Neuronal stem cell (in vitro differentiated cells): ENCODE measurements around the gene SNRK.
"Not testable (repeated sequence)": the region's sequence is repeated elsewhere in the genome, so short reads cannot be mapped to it uniquely, and the experiment has no call there.

ENCODE experiments used
- DNase-seq: peaks from one replicate; pipeline ENCODE4 v3.0.0-alpha.2; 2013; ENCODE audit warnings: low spot score
- H2AFZ ChIP-seq: one replicate; pipeline ENCODE4 v1.6.1; 2013; ENCODE audit warnings: mild to moderate bottlenecking, low read length, inconsistent platforms
- H2AK5ac ChIP-seq: 2 replicates; pipeline ENCODE4 v1.6.1; 2013; ENCODE audit warnings: low read depth, mild to moderate bottlenecking, inconsistent platforms, low read length, moderate library complexity, mixed read lengths
- H2BK120ac ChIP-seq: 2 replicates; pipeline ENCODE4 v1.6.1; 2013; ENCODE audit warnings: low read depth, mild to moderate bottlenecking, inconsistent platforms, low read length, moderate library complexity, mixed read lengths
- H2BK12ac ChIP-seq: one replicate; pipeline ENCODE4 v1.6.1; 2013; ENCODE audit warnings: low read length, inconsistent platforms
- H2BK15ac ChIP-seq: 2 replicates; pipeline ENCODE4 v1.6.1; 2013; ENCODE audit warnings: mild to moderate bottlenecking, low read length, inconsistent platforms, mixed read lengths
- H2BK5ac ChIP-seq: one replicate; pipeline ENCODE4 v1.6.1; 2013; ENCODE audit warnings: inconsistent platforms, mild to moderate bottlenecking, low read length, moderate library complexity
- H3K14ac ChIP-seq: one replicate; pipeline ENCODE4 v1.6.1; 2013; ENCODE audit warnings: low read length, inconsistent platforms
- H3K18ac ChIP-seq: 2 replicates; pipeline ENCODE4 v1.6.1; 2013; ENCODE audit warnings: low read length, inconsistent platforms
- H3K23ac ChIP-seq: 2 replicates; pipeline ENCODE4 v1.6.1; 2013; ENCODE audit warnings: low read depth, mild to moderate bottlenecking, mixed read lengths, low read length, inconsistent platforms; ENCODE audit not compliant: poor library complexity
- H3K27ac ChIP-seq: replicated peaks from 3 replicates; pipeline ENCODE4 v1.5.1; 2013; ENCODE audit warnings: low read length, inconsistent platforms
- H3K27me3 ChIP-seq, 3 experiments: 2 replicates each; pipeline ENCODE4 v1.6.1; 2013; ENCODE audit warnings: low read length in 3 of 3, mild to moderate bottlenecking in 2 of 3, inconsistent platforms in 1 of 3, low read depth in 1 of 3, mixed read lengths in 1 of 3, moderate library complexity in 1 of 3; ENCODE audit not compliant: control insufficient read depth in 3 of 3, insufficient read depth in 3 of 3
- H3K36me3 ChIP-seq, 2 donors: replicated peaks in 1 of 2; 2 replicates each; pipeline ENCODE4 v1.6.1; 2013; ENCODE audit warnings: low read length in 2 of 2; ENCODE audit not compliant: control insufficient read depth in 2 of 2, insufficient read depth in 2 of 2
- H3K4ac ChIP-seq: 2 replicates; pipeline ENCODE4 v1.6.1; 2013; ENCODE audit warnings: inconsistent platforms, mild to moderate bottlenecking, low read length, moderate library complexity
- H3K4me1 ChIP-seq, 2 donors: 1 replicate in 1 of 2; 2 replicates in 1 of 2; pipeline ENCODE4 v1.6.1; 2013; ENCODE audit warnings: low read length in 2 of 2, low read depth in 1 of 2; ENCODE audit not compliant: control insufficient read depth in 2 of 2, insufficient read depth in 1 of 2
- H3K4me2 ChIP-seq: one replicate; pipeline ENCODE4 v1.6.1; 2013; ENCODE audit warnings: mild to moderate bottlenecking, low read length, inconsistent platforms; ENCODE audit not compliant: insufficient read depth, poor library complexity, severe bottlenecking
- H3K4me3 ChIP-seq, 2 donors: 2 replicates each; pipeline ENCODE4 v1.5.1; 2013; ENCODE audit warnings: low read length in 2 of 2, mild to moderate bottlenecking in 2 of 2, inconsistent platforms in 1 of 2, moderate library complexity in 1 of 2
- H3K79me1 ChIP-seq: one replicate; pipeline ENCODE4 v1.6.1; 2013; ENCODE audit warnings: low read depth, mild to moderate bottlenecking, inconsistent platforms, low read length, moderate library complexity
- H3K9ac ChIP-seq: one replicate; pipeline ENCODE4 v1.6.1; 2013; ENCODE audit warnings: mild to moderate bottlenecking, low read depth, low read length, inconsistent platforms; ENCODE audit not compliant: poor library complexity
- H3K9me3 ChIP-seq, 2 donors: replicated peaks in 1 of 2; 2 replicates each; pipeline versions ENCODE3 to v1.6.1; 2013; ENCODE audit warnings: low read length in 2 of 2, mild to moderate bottlenecking in 2 of 2, inconsistent platforms in 1 of 2, low read depth in 1 of 2, mixed read lengths in 1 of 2, moderate library complexity in 1 of 2; ENCODE audit not compliant: control insufficient read depth in 2 of 2, insufficient read depth in 1 of 2
- H4K8ac ChIP-seq: one replicate; pipeline ENCODE4 v1.6.1; 2013; ENCODE audit warnings: low read depth, mild to moderate bottlenecking, inconsistent platforms, low read length, moderate library complexity
- H4K91ac ChIP-seq: one replicate; pipeline ENCODE4 v1.6.1; 2013; ENCODE audit warnings: low read length, low read depth, mild to moderate bottlenecking, inconsistent platforms; ENCODE audit not compliant: poor library complexity
- WGBS, 2 donors: extraction: QIAGEN DNeasy Blood & Tissue Kit; methylation state at CpG; one replicate each; pipeline ENCODE4 v1.1.7; 2013; ENCODE audit warnings: missing lambda C conversion rate in 2 of 2, mixed read lengths in 1 of 2; ENCODE audit not compliant: insufficient read length in 2 of 2, insufficient replicate concordance in 1 of 2; ENCODE audit errors: extremely low coverage in 2 of 2; 5-methylcytosine and 5-hydroxymethylcytosine counted together

The SNRK gene

GRCh38 chr3:43349716-43350115 is 63.4 kb downstream of the SNRK start:
- Histone ChIP-seq H3K27me3 (no peaks in the 10 kb centered on the region), H2BK5ac (no peak overlapping the region), H4K91ac (no peak overlapping the region), H3K4me3 (no peak overlapping the region), H4K8ac (no peak overlapping the region), H3K9ac (no peak overlapping the region), H3K4ac (no peak overlapping the region), H3K36me3 (peaks cover 17 to 63% of the 10 kb centered on the region in 2 donors), H3K9me3 (peaks cover 5 to 12% of the 10 kb centered on the region in 2 donors), H3K4me2 (no peak overlapping the region), H2BK120ac (no peak overlapping the region), H3K4me1 (no peaks in the 10 kb centered on the region), H2BK15ac (no peak overlapping the region), H3K14ac (no peak overlapping the region), H2AFZ (no peak overlapping the region), H3K18ac (no peak overlapping the region), H3K23ac (no peak overlapping the region), H2BK12ac (no peak overlapping the region), H3K27ac (no peak overlapping the region), H3K79me1 (no peaks in the 10 kb centered on the region), H2AK5ac (no peak overlapping the region)
- no CpG with 5 or more reads among the region's 3 CpGs for WGBS, 2 donors
- DNase-seq, result no peak

GRCh38 chr3:43353393-43353792 is 67.1 kb downstream of the SNRK start:
- Histone ChIP-seq H2BK12ac (no peak overlapping the region), H4K8ac (no peak overlapping the region), H3K4ac (no peak overlapping the region), H3K27ac (no peak overlapping the region), H3K18ac (no peak overlapping the region), H3K27me3 (no peaks in the 10 kb centered on the region), H3K14ac (no peak overlapping the region), H2BK5ac (no peak overlapping the region), H2AK5ac (no peak overlapping the region), H3K9me3 (peaks cover 5 to 12% of the 10 kb centered on the region in 2 donors), H2BK15ac (no peak overlapping the region), H3K36me3 (peaks cover 3 to 27% of the 10 kb centered on the region in 2 donors), H2AFZ (no peak overlapping the region), H3K9ac (no peak overlapping the region), H3K4me2 (no peak overlapping the region), H3K79me1 (no peaks in the 10 kb centered on the region), H3K4me3 (no peak overlapping the region), H4K91ac (no peak overlapping the region), H3K23ac (no peak overlapping the region), H2BK120ac (no peak overlapping the region), H3K4me1 (no peaks in the 10 kb centered on the region)
- WGBS, 2 donors, result no CpG with 5 or more reads among the region's 1 CpG
- no peak for DNase-seq

- Histone ChIP-seq H2BK5ac (no peak overlapping the region), H3K4me1 (no peaks in the 10 kb centered on the region), H3K36me3 (peaks cover 2 to 20% of the 10 kb centered on the region in 2 donors), H2BK12ac (no peak overlapping the region), H3K27me3 (no peaks in the 10 kb centered on the region), H4K8ac (no peak overlapping the region), H3K9ac (no peak overlapping the region), H3K27ac (no peak overlapping the region), H2BK15ac (no peak overlapping the region), H3K9me3 (peaks cover 5 to 12% of the 10 kb centered on the region in 2 donors), H3K14ac (no peak overlapping the region), H3K18ac (no peak overlapping the region), H3K4me2 (no peak overlapping the region), H3K4me3 (no peak overlapping the region), H4K91ac (no peak overlapping the region), H3K79me1 (no peaks in the 10 kb centered on the region), H3K4ac (no peak overlapping the region), H2AFZ (no peak overlapping the region), H2BK120ac (no peak overlapping the region), H3K23ac (no peak overlapping the region), H2AK5ac (no peak overlapping the region)
- DNase-seq, result no peak
- WGBS, 2 donors, result no CpG with 5 or more reads among the region's 4 CpGs
Measured at GRCh38 chr3:43353923-43354670, 67.8 kb downstream of the SNRK start.

DNA sequence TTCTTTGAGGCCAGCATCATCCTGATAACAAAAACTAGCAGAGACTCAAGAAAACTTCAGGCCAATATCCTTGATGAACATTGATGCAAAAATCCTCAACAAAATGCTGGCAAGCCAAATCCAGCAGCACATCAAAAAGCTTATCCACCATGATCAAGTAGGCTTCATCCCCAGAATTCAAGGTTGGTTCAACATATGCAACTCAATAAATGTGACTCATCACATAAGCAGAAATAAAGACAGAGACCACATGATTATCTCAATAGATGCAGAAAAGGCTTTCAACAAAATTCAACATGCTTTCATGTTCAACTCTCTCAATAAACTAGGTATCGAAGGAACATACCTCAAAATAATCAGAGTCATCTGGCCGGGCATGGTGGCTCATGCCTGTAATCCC is 69.7 kb downstream of the SNRK start:
- H3K36me3 ChIP-seq, H2BK15ac ChIP-seq, H3K9ac ChIP-seq, H2BK120ac ChIP-seq, H4K8ac ChIP-seq, H2BK5ac ChIP-seq, H3K4me3 ChIP-seq, H3K23ac ChIP-seq, H3K4me2 ChIP-seq, DNase-seq, H3K4ac ChIP-seq, H3K79me1 ChIP-seq, H2AK5ac ChIP-seq, H2AFZ ChIP-seq, H3K27ac ChIP-seq, H4K91ac ChIP-seq, H3K14ac ChIP-seq, H2BK12ac ChIP-seq, H3K18ac ChIP-seq, H3K27me3 ChIP-seq, H3K4me1 ChIP-seq: not testable (repeated sequence)
- peaks cover 5 to 12% of the 10 kb centered on the region in 2 donors for H3K9me3 ChIP-seq
- no CpG with 5 or more reads among the region's 2 CpGs for WGBS, 2 donors
